ENCODE measurements around the gene PCDHB3.
"Not testable (repeated sequence)": the region's sequence is repeated elsewhere in the genome, so short reads cannot be mapped to it uniquely, and the experiment has no call there.

Gene PCDHB3

GRCh38 chr5:141151632-141152031 lies 51.4 kb downstream of the PCDHB3 start:
- not testable (repeated sequence) for H3K36me3 ChIP-seq (ENCODE audit: insufficient read depth, low read length); H3K27me3 ChIP-seq (ENCODE audit: insufficient read depth, low read length); H3K4me1 ChIP-seq (ENCODE audit: insufficient read depth, low read length); H2AFZ ChIP-seq (ENCODE audit: low read depth, low read length); H3K4me3 ChIP-seq (ENCODE audit: low read length)
- H3K9me3 ChIP-seq (ENCODE audit: low read length): peaks cover 19% of the 10 kb centered on the region

- not testable (repeated sequence) for H3K4me1 ChIP-seq (ENCODE audit: insufficient read depth, low read length); H3K36me3 ChIP-seq (ENCODE audit: insufficient read depth, low read length); H2AFZ ChIP-seq (ENCODE audit: low read depth, low read length); H3K4me3 ChIP-seq (ENCODE audit: low read length); H3K27me3 ChIP-seq (ENCODE audit: insufficient read depth, low read length)
- H3K9me3 ChIP-seq (ENCODE audit: low read length): peaks cover 21% of the 10 kb centered on the region
Measured at GRCh38 chr5:141152096-141152495, 51.8 kb downstream of the PCDHB3 start.

All from neuron (in vitro differentiated cells).